IMR-90 (cell line): ENCODE data around the gene WASHC2C. TPM values are rescaled to one million over a fixed set of nuclear protein-coding genes. Genes with fewer than 3 reads are reported as not detected.
"Not testable (repeated sequence)": the region's sequence is repeated elsewhere in the genome, so short reads cannot be mapped to it uniquely, and the experiment has no call there.

Experiments
- ATAC-seq: fragments of 200-7000 bp; cut with Tn5 transposase; 2 replicates; pipeline ENCODE4 v1.9.1; 2020; ENCODE audit warnings: low read depth, mild to moderate bottlenecking, moderate library complexity
- BruUV-seq: library from RNA; stranded (reverse); fragments of 400-500 nt; replicated peaks from 2 replicates; lab custom pipeline; 2021; lab: Mats Ljungman, UMichigan
- CTCF ChIA-PET: fragments of 300-600 bp; formaldehyde crosslinking; extraction: SDS; loops from one replicate; lab custom pipeline; 2021; ENCODE audit warnings: antibody characterized with exemption; lab: Yijun Ruan, JAX
- POLR2A ChIA-PET: fragments of 300-600 bp; sonication (Branson Sonifier 250); formaldehyde crosslinking; loops from one replicate; lab custom pipeline; 2022; ENCODE audit warnings: antibody characterized with exemption; ENCODE audit not compliant: unreplicated experiment; lab: Charles Lee
- DNase-seq: peaks from one replicate; pipeline ENCODE4 v3.0.0; 2013
- H2AFZ ChIP-seq: replicated peaks from 2 replicates; pipeline ENCODE3; 2013; ENCODE audit warnings: low read length, mild to moderate bottlenecking; ENCODE audit not compliant: poor library complexity
- H2AK5ac ChIP-seq: 2 replicates; pipeline ENCODE4 v1.6.1; 2013; ENCODE audit warnings: low read depth, low read length, inconsistent platforms
- H2AK9ac ChIP-seq: replicated peaks from 2 replicates; pipeline ENCODE3; 2013; ENCODE audit warnings: mild to moderate bottlenecking, low read depth, low read length, moderate library complexity; ENCODE audit not compliant: poor library complexity
- H2BK120ac ChIP-seq: 2 replicates; pipeline ENCODE4 v1.6.1; 2013; ENCODE audit warnings: low read depth, low read length, inconsistent platforms
- H2BK15ac ChIP-seq: 3 replicates; pipeline ENCODE4 v1.6.1; 2013; ENCODE audit warnings: low read depth, low read length, inconsistent platforms
- H2BK20ac ChIP-seq: 2 replicates; pipeline ENCODE4 v1.6.1; 2013; ENCODE audit warnings: low read depth, mild to moderate bottlenecking, inconsistent platforms, low read length, moderate library complexity
- H2BK5ac ChIP-seq: 2 replicates; pipeline ENCODE4 v1.6.1; 2013; ENCODE audit warnings: mild to moderate bottlenecking, low read depth, low read length, inconsistent platforms; ENCODE audit not compliant: poor library complexity, severe bottlenecking
- H3K14ac ChIP-seq: replicated peaks from 2 replicates; pipeline ENCODE4 v1.6.1; 2013; ENCODE audit warnings: low read depth, low read length, inconsistent platforms
- H3K18ac ChIP-seq: 2 replicates; pipeline ENCODE4 v1.6.1; 2013; ENCODE audit warnings: low read depth, low read length, control low read depth
- H3K23ac ChIP-seq: 2 replicates; pipeline ENCODE4 v1.6.1; 2013; ENCODE audit warnings: low read depth, low read length, inconsistent platforms
- H3K27ac ChIP-seq: 2 replicates; pipeline ENCODE4 v1.5.1; 2013; ENCODE audit warnings: mild to moderate bottlenecking, control low read depth, low read length; ENCODE audit not compliant: insufficient read depth
- H3K27me3 ChIP-seq: 2 replicates; pipeline ENCODE4 v1.6.1; 2013; ENCODE audit warnings: low read length; ENCODE audit not compliant: control insufficient read depth, insufficient read depth
- H3K36me3 ChIP-seq: 2 replicates; pipeline ENCODE4 v1.6.1; 2013; ENCODE audit warnings: low read length, mixed read lengths; ENCODE audit not compliant: control insufficient read depth, insufficient read depth
- H3K4ac ChIP-seq: 2 replicates; pipeline ENCODE4 v1.6.1; 2013; ENCODE audit warnings: low read depth, low read length, inconsistent platforms
- H3K4me1 ChIP-seq: 2 replicates; pipeline ENCODE4 v1.6.1; 2013; ENCODE audit warnings: low read length, mixed read lengths; ENCODE audit not compliant: control insufficient read depth, insufficient read depth
- H3K4me2 ChIP-seq: 2 replicates; pipeline ENCODE4 v1.6.1; 2013; ENCODE audit warnings: low read depth, mild to moderate bottlenecking, control low read depth, low read length, moderate library complexity
- H3K4me3 ChIP-seq: 2 replicates; pipeline ENCODE4 v1.5.1; 2013; ENCODE audit warnings: low read depth, mild to moderate bottlenecking, control low read depth, low read length, moderate library complexity; ENCODE audit not compliant: insufficient read depth
- H3K56ac ChIP-seq: 2 replicates; pipeline ENCODE4 v1.6.1; 2013; ENCODE audit warnings: low read length, inconsistent platforms; ENCODE audit not compliant: insufficient read depth; ENCODE audit errors: extremely low read depth
- H3K79me1 ChIP-seq, 2 experiments: 2 replicates each; pipeline ENCODE4 v1.6.1; 2013; ENCODE audit warnings: low read length in 2 of 2, inconsistent platforms in 1 of 2, low read depth in 1 of 2
- H3K9ac ChIP-seq: 2 replicates; pipeline ENCODE4 v1.6.1; 2013; ENCODE audit warnings: low read depth, low read length, control low read depth
- H3K9me1 ChIP-seq: 2 replicates; pipeline ENCODE4 v1.6.1; 2013; ENCODE audit warnings: low read length, inconsistent platforms; ENCODE audit not compliant: insufficient read depth
- H3K9me3 ChIP-seq: 2 replicates; pipeline ENCODE4 v1.6.1; 2013; ENCODE audit warnings: low read length; ENCODE audit not compliant: control insufficient read depth, insufficient read depth
- H4K20me1 ChIP-seq: 2 replicates; pipeline ENCODE4 v1.6.1; 2013; ENCODE audit warnings: low read length, inconsistent platforms; ENCODE audit not compliant: insufficient read depth
- H4K5ac ChIP-seq: 2 replicates; pipeline ENCODE4 v1.6.1; 2013; ENCODE audit warnings: mild to moderate bottlenecking, low read depth, low read length, control low read depth
- H4K8ac ChIP-seq, 2 experiments: 2 replicates each; pipeline ENCODE4 v1.6.1; 2013; ENCODE audit warnings: low read depth in 2 of 2, low read length in 2 of 2, control low read depth in 1 of 2, inconsistent platforms in 1 of 2
- H4K91ac ChIP-seq: 2 replicates; pipeline ENCODE4 v1.6.1; 2013; ENCODE audit warnings: low read depth, low read length, inconsistent platforms; ENCODE audit not compliant: insufficient read depth
- WGBS, 2 experiments: methylation state at CpG; one replicate each; pipeline versions ENCODE4 v1.1.5 to v1.1.7; 2013; ENCODE audit warnings: missing lambda C conversion rate in 2 of 2; ENCODE audit not compliant: insufficient read length in 1 of 2; ENCODE audit errors: extremely low coverage in 2 of 2; 5-methylcytosine and 5-hydroxymethylcytosine counted together
- dilution Hi-C: fragments of 300-500 bp; cut with HindIII; formaldehyde crosslinking; loops from one replicate; pipeline ENCODE4 v1.14.3; 2018; ENCODE audit warnings: low sequenced_read_pairs; ENCODE audit not compliant: unreplicated experiment
- in situ Hi-C: fragments of 300-500 bp; cut with MboI; formaldehyde crosslinking; loops from 3 replicates; pipeline ENCODE4 v1.14.3; 2019; ENCODE audit warnings: low sequenced_read_pairs, inconsistent platforms, mixed read lengths
- intact Hi-C: fragments of 100-400 bp; cut with micrococcal nuclease; formaldehyde crosslinking; loops from 2 replicates; pipeline ENCODE4 v1.10.0; 2022
- polyA plus RNA-seq, 3 experiments: library from polyadenylated mRNA; depleted of rRNA; stranded (reverse); fragments of >200 nt; gene quantifications; 2 replicates each; pipeline ENCODE4 v1.2.3, GENCODE V29; 2012; ENCODE audit warnings: low replicate concordance in 1 of 3
- total RNA-seq: library from RNA; depleted of rRNA; stranded (reverse); fragments of >200 nt; gene quantifications from 2 replicates; pipeline ENCODE4 v1.2.3, GENCODE V29; 2012

Gene WASHC2C
- total and polyA plus RNA-seq, 2 of the 4 experiments (the other 2 are of a cell fraction): 22.2 to 27.2 TPM

GRCh38 chr10:45723851-45724250, 3.2 kb upstream of the WASHC2C start:
- H3K18ac ChIP-seq, H4K20me1 ChIP-seq, H2AFZ ChIP-seq, in situ Hi-C loops, BruUV-seq, CTCF ChIA-PET, H3K4me2 ChIP-seq, H3K14ac ChIP-seq, H4K8ac ChIP-seq, H3K9ac ChIP-seq, H3K9me1 ChIP-seq, H4K91ac ChIP-seq, H2AK5ac ChIP-seq, POLR2A ChIA-PET, ATAC-seq, H3K9me3 ChIP-seq, H3K23ac ChIP-seq, DNase-seq, H3K56ac ChIP-seq, H3K27ac ChIP-seq, dilution Hi-C loops, H2BK5ac ChIP-seq, H2BK120ac ChIP-seq, H3K4ac ChIP-seq, intact Hi-C loops, H3K27me3 ChIP-seq, H3K79me1 ChIP-seq, H4K5ac ChIP-seq, H2AK9ac ChIP-seq, H2BK15ac ChIP-seq, H3K4me3 ChIP-seq, H3K4me1 ChIP-seq, H2BK20ac ChIP-seq, H3K36me3 ChIP-seq: not testable (repeated sequence)
- WGBS, 2 experiments: no CpG with 5 or more reads among the region's 11 CpGs

- WGBS, 2 experiments: no CpG with 5 or more reads among the region's 45 CpGs
- H3K36me3 ChIP-seq, H2AK5ac ChIP-seq, H2BK120ac ChIP-seq, H3K23ac ChIP-seq, in situ Hi-C loops, H3K18ac ChIP-seq, H3K27me3 ChIP-seq, CTCF ChIA-PET, H4K91ac ChIP-seq, H3K56ac ChIP-seq, H2BK15ac ChIP-seq, H2BK20ac ChIP-seq, H4K5ac ChIP-seq, H3K9me1 ChIP-seq, H3K14ac ChIP-seq, H3K9me3 ChIP-seq, BruUV-seq, POLR2A ChIA-PET, H4K20me1 ChIP-seq, H3K4me1 ChIP-seq, H3K79me1 ChIP-seq, DNase-seq, dilution Hi-C loops: not testable (repeated sequence)
- ATAC-seq: peak; percentile 79
- Histone ChIP-seq H3K9ac (peak overlapping the region; percentile 69), H4K8ac (peak overlapping the region in 1 of 2 experiments; percentile 33; a peak in 1 of 4 replicates), H2AFZ (peak overlapping the region; percentile 91), H3K4me2 (peak overlapping the region; percentile 82), H2AK9ac (peak overlapping the region; percentile 65), H3K4me3 (peak overlapping the region; percentile 83), H3K4ac (peak overlapping the region; percentile 50; the same call in 1 of the 2 replicates), H3K27ac (peak overlapping the region; percentile 50), H2BK5ac (peak overlapping the region; percentile 59)
- intact Hi-C loops: loop anchor here (5.0 kb wide), 1 partner anchor 260 kb away; no protein-coding TSS in a partner anchor
These were observed 427 bp downstream of the WASHC2C start for GRCh38 chr10:45727421-45727965.
